ENCODE results near the gene RCN2.
"Not testable (repeated sequence)": the region's sequence is repeated elsewhere in the genome, so short reads cannot be mapped to it uniquely, and the experiment has no call there.

RCN2 gene

DNA sequence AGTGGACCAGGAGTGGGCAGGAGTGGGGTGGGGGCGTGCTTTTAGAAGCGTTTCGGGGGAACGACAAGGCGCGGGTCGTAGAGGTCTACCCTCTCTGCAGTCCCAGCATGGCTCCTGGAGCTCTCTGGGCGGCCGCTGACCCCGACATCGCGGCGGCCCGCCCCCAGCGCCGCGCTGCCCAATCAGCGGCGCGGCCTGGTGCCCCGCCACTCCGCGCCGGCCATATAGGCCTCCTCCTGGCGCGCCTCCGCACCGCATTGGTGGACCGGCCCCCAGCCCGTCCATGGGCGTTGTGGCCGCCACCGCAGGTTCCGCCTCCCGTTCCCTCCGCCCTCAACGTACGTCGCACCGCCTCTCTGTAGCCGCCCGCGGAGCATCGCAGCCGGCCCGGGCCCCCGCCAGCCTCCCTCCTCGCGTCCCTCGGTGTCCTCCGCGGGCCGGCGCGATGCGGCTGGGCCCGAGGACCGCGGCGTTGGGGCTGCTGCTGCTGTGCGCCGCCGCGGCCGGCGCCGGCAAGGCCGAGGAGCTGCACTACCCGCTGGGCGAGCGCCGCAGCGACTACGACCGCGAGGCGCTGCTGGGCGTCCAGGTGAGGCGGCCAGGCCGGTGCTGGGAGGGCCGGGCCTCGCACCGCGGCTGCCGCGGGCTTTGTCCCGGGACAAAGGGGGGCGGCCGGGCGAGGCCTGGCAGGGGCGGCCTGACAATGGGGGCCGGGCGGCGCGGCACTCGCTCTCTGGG is at the start of gene RCN2:
Gene RCN2, plus strand, starts transcription at position 353 of the 738 bp plus-strand sequence. Its CDS starts 93 bp downstream, at position 446.
- peak; percentile 58 to 69 for DNase-seq

DNA sequence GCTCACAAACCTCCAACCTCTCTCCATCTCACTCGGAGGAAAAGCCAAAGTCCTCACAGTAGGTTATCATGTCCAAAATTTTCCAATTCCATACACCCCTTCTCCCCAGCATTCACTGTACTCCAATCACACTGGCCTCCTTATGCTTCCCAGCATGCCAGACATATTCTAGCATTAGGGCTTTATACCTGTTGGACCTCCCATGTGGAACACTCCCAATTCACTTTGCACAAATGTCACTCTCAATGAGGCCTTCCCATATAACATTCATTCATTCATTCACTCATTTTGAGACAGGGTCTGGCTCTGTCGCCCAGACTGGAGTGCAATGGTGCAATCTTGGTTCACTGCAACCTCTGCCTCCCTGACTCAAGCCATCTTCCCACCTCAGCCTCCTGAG is 46.3 kb upstream of the RCN2 start:
- no peak for DNase-seq

DNA sequence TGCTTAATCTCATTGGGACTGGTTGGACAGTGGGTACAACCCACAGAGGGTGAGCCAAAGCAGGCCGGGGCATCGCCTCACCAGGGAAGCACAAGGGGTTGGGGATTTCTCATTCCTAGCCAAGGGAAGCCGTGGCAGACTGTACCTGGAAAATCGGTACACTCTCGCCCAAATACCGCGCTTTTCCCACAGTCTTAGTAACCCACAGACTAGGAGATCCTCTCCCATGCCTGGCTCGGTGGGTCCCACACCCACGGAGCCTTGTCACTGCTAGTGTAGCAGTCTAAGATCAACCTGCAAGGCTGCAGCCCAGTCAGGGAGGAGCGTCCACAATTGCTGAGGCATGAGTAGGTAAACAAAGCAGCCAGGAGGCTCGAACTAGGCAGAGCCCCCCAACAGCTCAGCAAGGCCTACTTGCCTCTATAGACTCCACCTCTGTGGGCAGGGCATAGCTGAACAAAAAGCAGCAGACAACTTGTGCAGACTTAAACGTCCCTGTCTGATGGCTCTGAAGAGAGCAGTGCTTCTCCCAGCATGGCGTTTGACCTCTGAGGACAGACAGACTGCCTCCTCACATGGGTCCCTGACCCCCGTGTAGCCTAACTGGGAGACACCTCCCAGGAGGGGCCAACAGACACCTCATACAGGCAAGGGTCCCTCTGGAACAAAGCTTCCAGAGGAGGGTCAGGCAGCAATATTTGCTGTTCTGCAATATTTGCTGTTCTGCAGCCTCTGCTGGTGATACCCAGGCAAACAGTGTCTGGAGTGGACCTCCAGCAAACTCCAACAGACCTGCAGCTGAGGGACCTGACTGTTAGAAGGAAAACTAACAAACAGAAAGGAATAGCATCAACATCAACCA is 44.0 kb upstream of the RCN2 start:
- not testable (repeated sequence) for DNase-seq

- DNase-seq, result not testable (repeated sequence)
These were observed 38.7 kb upstream of the RCN2 start for GRCh38 chr15:76892836-76893235.

- DNase-seq, result no peak
These were observed 37.4 kb upstream of the RCN2 start for GRCh38 chr15:76894174-76894573.

GRCh38 chr15:76898102-76898501 is 33.4 kb upstream of the RCN2 start:
- no peak for DNase-seq

DNA sequence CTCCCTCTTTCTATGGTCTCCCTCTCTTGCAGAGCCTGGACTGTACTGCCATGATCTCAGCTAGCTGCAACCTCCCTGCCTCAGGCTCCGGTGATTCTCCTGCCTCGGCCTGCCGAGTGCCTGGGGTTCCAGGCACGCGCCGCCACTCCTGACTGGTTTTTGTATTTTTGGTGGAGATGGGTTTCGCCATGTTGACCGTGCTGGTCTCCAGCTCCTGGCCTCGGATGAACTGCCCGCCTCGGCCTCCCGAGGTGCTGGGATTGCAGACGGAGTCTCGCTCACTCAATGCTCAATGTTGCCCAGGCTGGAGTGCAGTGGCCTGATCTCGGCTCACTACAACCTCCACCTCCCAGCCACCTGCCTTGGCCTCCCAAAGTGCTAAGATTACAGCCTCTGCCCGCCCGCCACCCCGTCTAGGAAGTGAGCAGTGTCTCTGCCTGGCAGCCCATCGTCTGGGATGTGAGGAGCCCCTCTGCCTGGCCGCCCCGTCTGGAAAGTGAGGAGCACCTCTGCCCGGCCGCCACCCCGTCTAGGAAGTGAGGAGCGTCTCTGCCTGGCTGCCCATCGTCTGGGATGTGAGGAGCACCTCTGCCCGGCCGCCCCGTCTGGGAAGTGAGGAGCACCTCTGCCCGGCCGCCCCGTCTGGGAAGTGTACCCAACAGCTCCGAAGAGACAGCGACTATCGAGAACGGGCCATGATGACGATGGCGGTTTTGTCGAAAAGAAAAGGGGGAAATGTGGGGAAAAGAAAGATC is 32.2 kb upstream of the RCN2 start:
- DNase-seq, result not testable (repeated sequence)

GRCh38 chr15:76899931-76900310 is 31.6 kb upstream of the RCN2 start:
- not testable (repeated sequence) for DNase-seq

GRCh38 chr15:76901965-76902364 is 29.6 kb upstream of the RCN2 start:
- no peak for DNase-seq

DNA sequence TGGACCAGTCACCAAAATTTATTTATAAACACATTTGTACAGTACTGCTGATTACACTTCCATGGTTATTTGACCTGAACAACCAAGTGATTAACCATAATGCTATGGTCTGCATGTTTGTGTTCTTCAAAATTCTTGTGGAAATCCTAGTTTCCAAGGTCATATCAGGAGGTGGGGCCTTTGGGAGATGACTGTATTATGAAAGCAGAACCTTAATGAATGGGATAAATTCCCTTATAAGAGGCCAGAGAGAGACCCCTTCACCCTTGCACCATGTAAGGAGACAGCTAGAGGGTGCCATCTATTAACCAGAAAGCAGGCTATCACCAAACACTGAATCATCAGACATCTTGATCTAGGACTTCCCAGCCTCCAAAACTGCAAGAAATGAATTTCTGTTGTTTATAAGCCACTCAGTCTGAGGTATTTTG is 28.3 kb upstream of the RCN2 start:
- DNase-seq, result no peak

- peak in 1 of 2 experiments; percentile 25 for DNase-seq
These were observed 27.0 kb upstream of the RCN2 start for GRCh38 chr15:76904461-76905012.

DNA sequence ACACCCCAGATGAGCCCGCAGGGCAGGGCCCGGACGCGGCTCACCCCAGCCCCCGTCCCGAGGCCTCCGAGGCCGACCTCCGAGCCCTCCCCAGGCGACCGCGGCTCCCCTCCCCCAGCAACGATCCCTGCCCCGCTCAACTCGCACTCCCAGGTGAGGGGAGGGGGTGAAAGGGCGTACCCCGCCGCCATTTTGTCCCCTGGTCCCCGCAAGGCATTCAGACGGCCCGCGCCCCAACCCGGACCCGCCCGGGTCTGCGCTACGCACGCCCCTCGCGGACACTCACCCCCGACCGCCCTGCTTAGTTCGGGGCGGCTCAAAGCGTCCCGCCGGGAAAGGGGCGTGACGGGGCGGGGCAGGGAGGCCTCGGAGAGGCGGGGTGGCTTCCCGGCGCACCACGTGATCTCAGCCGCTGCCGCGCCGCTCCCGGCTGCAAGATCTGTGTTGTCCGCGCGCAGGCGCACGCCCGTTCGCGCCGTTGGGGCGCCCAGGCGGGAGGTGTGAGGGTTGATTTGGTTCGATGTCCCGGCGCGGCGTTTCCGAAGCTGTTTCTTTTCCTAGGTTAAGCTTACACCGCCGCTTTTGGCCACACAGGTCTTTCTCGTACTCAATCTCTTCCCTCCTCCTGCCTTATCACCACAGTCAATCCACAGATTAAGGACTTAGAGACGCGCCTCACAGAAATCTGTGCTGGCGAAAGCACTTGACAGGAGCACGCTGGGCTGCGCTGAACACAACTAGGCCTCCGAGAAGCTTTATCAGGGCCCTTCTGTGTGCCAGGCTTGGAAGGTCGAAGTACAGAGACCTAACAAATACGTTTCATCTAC is 26.3 kb upstream of the RCN2 start, which contains the start of gene SCAPER:
Gene SCAPER, minus strand, starts transcription at position 328 of the 827 bp plus-strand sequence. CDS start 21,523 bp downstream, outside the sequence.
- peak in 1 of 2 experiments; percentile 53 for DNase-seq

DNA sequence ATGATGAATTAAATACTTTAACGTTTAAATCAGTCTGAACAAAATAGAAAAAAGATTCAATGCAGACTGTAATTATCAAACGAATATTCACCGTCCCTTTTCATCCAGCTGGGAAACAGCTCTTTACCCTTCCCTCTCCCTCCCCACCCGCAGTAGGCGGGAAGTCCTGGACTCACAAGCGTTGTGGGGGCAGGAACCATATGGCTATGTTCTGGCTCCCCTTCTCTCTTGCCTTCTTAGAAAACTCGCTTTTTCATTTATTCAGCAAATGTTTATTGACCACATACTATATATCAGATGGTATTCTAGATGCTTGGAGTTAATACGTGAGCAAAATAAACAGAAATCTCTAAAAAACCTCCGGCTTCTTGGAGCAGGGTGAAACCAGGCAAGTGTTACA is 25.7 kb upstream of the RCN2 start:
- peak in 1 of 2 experiments; percentile 16 for DNase-seq

GRCh38 chr15:76912430-76912829 is 19.1 kb upstream of the RCN2 start:
- no peak for DNase-seq

DNA sequence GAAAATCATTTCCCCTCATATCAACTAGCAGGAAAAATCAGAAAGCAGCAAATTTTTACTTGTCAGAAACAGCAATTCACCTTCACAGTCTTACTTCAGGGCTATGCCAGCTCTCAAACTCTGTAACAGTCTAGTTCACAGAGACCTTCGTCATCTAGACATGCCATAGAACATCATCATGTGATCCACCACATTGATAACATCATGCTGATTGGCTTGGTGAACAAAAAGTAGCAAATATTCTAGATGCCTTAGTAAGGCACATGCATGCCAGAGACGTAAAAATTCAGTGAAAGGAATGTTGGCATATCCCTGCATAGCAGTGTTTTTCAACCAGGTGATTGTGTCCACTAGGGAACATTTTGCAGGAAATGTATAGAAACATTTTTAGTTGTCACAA is 17.8 kb upstream of the RCN2 start:
- DNase-seq, result no peak

GRCh38 chr15:76916369-76916768 is 15.2 kb upstream of the RCN2 start:
- no peak for DNase-seq

DNA sequence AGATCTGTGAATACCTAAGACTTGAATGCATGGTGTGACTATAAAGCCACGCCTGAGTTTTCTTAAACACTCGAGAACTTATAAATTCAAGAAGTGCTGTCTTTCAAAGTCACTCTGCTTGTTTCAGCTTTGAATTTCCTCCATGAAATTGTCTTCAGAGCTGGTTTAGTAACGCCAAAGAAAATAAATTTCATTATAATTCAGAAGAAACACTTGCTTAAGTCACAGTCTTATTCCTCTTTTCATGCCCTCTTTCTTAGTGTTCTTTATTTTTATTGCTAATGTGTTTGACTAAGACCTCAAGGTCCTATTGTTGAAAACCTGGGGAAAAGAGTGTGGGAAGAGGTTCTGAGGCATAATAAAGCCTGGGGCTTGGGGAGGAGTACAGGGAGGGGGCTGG is 3.3 kb upstream of the RCN2 start:
- no peak for DNase-seq

DNA sequence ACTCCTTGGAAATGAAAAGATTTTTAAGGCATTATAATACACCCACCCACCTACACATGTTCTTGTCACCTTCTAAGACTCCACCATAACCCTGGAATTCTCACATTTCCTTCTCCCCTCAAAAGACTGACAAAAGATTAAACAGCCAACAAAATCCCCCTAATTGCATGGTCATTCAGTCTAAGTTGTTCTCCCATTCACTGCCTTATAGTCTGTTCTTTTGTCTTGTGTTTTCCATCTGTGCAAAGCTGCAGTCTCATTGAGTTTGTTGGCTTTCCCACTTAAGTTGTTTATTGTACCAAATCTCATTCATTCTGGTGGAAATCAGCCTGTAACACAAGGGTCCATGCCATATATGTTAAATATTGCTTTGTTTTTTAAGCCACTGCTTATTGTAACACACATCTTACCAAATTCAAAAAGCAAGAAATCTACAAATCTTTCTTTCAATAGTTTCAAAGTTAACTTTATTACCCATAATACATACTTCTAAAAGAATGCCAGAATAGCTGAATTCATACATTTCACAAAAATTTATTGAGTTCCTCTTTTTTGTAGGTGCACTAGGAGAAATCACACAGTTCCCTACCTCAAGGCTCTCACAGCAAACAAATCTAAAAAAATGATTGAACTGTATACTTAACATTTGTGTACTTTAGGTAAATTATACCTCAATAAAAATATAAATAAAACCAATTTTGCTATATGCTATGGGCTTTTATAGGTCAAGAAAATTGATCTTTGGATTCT is 2.4 kb upstream of the RCN2 start:
- DNase-seq, result no peak

- DNase-seq, result no peak
These were observed 635 bp upstream of the RCN2 start for GRCh38 chr15:76930831-76931396.

- no peak for DNase-seq
These were observed 802 bp downstream of the RCN2 start for GRCh38 chr15:76932135-76932966.
